ENCODE results near the gene MIER3.

Gene MIER3

GRCh38 chr5:56951946-56952691, at the start of gene MIER3:
TSS of gene MIER3 (minus strand) at chr5:56952123. CDS start at chr5:56952102, 21 bp downstream.
- peak within 1 kb of the TSS; percentile 79 for H3K4me3 ChIP-seq (replicated peaks; ENCODE audit: low read depth, low read length)
- no peak for TF ChIP-seq CTCF (IDR thresholded peaks at IDR 0.05; ENCODE audit: low read depth, low read length, missing control alignments)

GRCh38 chr5:56995596-56995995, 43.7 kb upstream of the MIER3 start:
- no peak for TF ChIP-seq CTCF (IDR thresholded peaks at IDR 0.05; ENCODE audit: low read depth, low read length, missing control alignments)
- DNase-seq (ENCODE audit: extremely low read depth, low read depth) = no peak
- no peak overlapping the region for H3K4me3 ChIP-seq (replicated peaks; ENCODE audit: low read depth, low read length)

More at GRCh38 chr5:56951946-56952691, at the start of gene MIER3:
- DNase-seq (ENCODE audit: extremely low read depth, low read depth) = no peak

- no peak for DNase-seq (ENCODE audit: extremely low read depth, low read depth)
- H3K4me3 ChIP-seq (replicated peaks; ENCODE audit: low read depth, low read length) = no peak overlapping the region
- TF ChIP-seq CTCF (IDR thresholded peaks at IDR 0.05; ENCODE audit: low read depth, low read length, missing control alignments) = no peak
Observed at GRCh38 chr5:56993241-56993640, 41.3 kb upstream of the MIER3 start.

GRCh38 chr5:56989676-56990075, 37.8 kb upstream of the MIER3 start:
- no peak for TF ChIP-seq CTCF (IDR thresholded peaks at IDR 0.05; ENCODE audit: low read depth, low read length, missing control alignments)
- no peak for DNase-seq (ENCODE audit: extremely low read depth, low read depth)
- H3K4me3 ChIP-seq (replicated peaks; ENCODE audit: low read depth, low read length) = no peak overlapping the region

GRCh38 chr5:56988490-56988889, 36.6 kb upstream of the MIER3 start:
- H3K4me3 ChIP-seq (replicated peaks; ENCODE audit: low read depth, low read length) = no peak overlapping the region
- TF ChIP-seq CTCF (IDR thresholded peaks at IDR 0.05; ENCODE audit: low read depth, low read length, missing control alignments) = no peak
- no peak for DNase-seq (ENCODE audit: extremely low read depth, low read depth)

GRCh38 chr5:56987171-56987570, 35.2 kb upstream of the MIER3 start:
- no peak for DNase-seq (ENCODE audit: extremely low read depth, low read depth)
- TF ChIP-seq CTCF (IDR thresholded peaks at IDR 0.05; ENCODE audit: low read depth, low read length, missing control alignments) = no peak
- H3K4me3 ChIP-seq (replicated peaks; ENCODE audit: low read depth, low read length) = no peak overlapping the region

- DNase-seq (ENCODE audit: extremely low read depth, low read depth) = no peak
- no peak for TF ChIP-seq CTCF (IDR thresholded peaks at IDR 0.05; ENCODE audit: low read depth, low read length, missing control alignments)
- no peak overlapping the region for H3K4me3 ChIP-seq (replicated peaks; ENCODE audit: low read depth, low read length)
Observed at GRCh38 chr5:56986626-56986947, 34.7 kb upstream of the MIER3 start.

Measured in HFF-Myc (cell line).